IMR-90 (cell line): Measurements from ENCODE around the gene OARD1. TPM values are rescaled to one million over a fixed set of nuclear protein-coding genes. Genes with fewer than 3 reads are reported as not detected.

Experiments
- ATAC-seq: fragments of 200-7000 bp; cut with Tn5 transposase; 2 replicates; pipeline ENCODE4 v1.9.1; 2020; ENCODE audit warnings: low read depth, mild to moderate bottlenecking, moderate library complexity
- BruUV-seq: library from RNA; stranded (reverse); fragments of 400-500 nt; replicated peaks from 2 replicates; lab custom pipeline; 2021; lab: Mats Ljungman, UMichigan
- CTCF ChIA-PET: fragments of 300-600 bp; formaldehyde crosslinking; extraction: SDS; loops from one replicate; lab custom pipeline; 2021; ENCODE audit warnings: antibody characterized with exemption; lab: Yijun Ruan, JAX
- POLR2A ChIA-PET: fragments of 300-600 bp; sonication (Branson Sonifier 250); formaldehyde crosslinking; loops from one replicate; lab custom pipeline; 2022; ENCODE audit warnings: antibody characterized with exemption; ENCODE audit not compliant: unreplicated experiment; lab: Charles Lee
- DNase-seq: peaks from one replicate; pipeline ENCODE4 v3.0.0; 2013
- H2AFZ ChIP-seq: replicated peaks from 2 replicates; pipeline ENCODE3; 2013; ENCODE audit warnings: low read length, mild to moderate bottlenecking; ENCODE audit not compliant: poor library complexity
- H2AK5ac ChIP-seq: 2 replicates; pipeline ENCODE4 v1.6.1; 2013; ENCODE audit warnings: low read depth, low read length, inconsistent platforms
- H2AK9ac ChIP-seq: replicated peaks from 2 replicates; pipeline ENCODE3; 2013; ENCODE audit warnings: mild to moderate bottlenecking, low read depth, low read length, moderate library complexity; ENCODE audit not compliant: poor library complexity
- H2BK120ac ChIP-seq: 2 replicates; pipeline ENCODE4 v1.6.1; 2013; ENCODE audit warnings: low read depth, low read length, inconsistent platforms
- H2BK15ac ChIP-seq: 3 replicates; pipeline ENCODE4 v1.6.1; 2013; ENCODE audit warnings: low read depth, low read length, inconsistent platforms
- H2BK20ac ChIP-seq: 2 replicates; pipeline ENCODE4 v1.6.1; 2013; ENCODE audit warnings: low read depth, mild to moderate bottlenecking, inconsistent platforms, low read length, moderate library complexity
- H2BK5ac ChIP-seq: 2 replicates; pipeline ENCODE4 v1.6.1; 2013; ENCODE audit warnings: mild to moderate bottlenecking, low read depth, low read length, inconsistent platforms; ENCODE audit not compliant: poor library complexity, severe bottlenecking
- H3K14ac ChIP-seq: replicated peaks from 2 replicates; pipeline ENCODE4 v1.6.1; 2013; ENCODE audit warnings: low read depth, low read length, inconsistent platforms
- H3K18ac ChIP-seq: 2 replicates; pipeline ENCODE4 v1.6.1; 2013; ENCODE audit warnings: low read depth, low read length, control low read depth
- H3K23ac ChIP-seq: 2 replicates; pipeline ENCODE4 v1.6.1; 2013; ENCODE audit warnings: low read depth, low read length, inconsistent platforms
- H3K27ac ChIP-seq: 2 replicates; pipeline ENCODE4 v1.5.1; 2013; ENCODE audit warnings: mild to moderate bottlenecking, control low read depth, low read length; ENCODE audit not compliant: insufficient read depth
- H3K27me3 ChIP-seq: 2 replicates; pipeline ENCODE4 v1.6.1; 2013; ENCODE audit warnings: low read length; ENCODE audit not compliant: control insufficient read depth, insufficient read depth
- H3K36me3 ChIP-seq: 2 replicates; pipeline ENCODE4 v1.6.1; 2013; ENCODE audit warnings: low read length, mixed read lengths; ENCODE audit not compliant: control insufficient read depth, insufficient read depth
- H3K4ac ChIP-seq: 2 replicates; pipeline ENCODE4 v1.6.1; 2013; ENCODE audit warnings: low read depth, low read length, inconsistent platforms
- H3K4me1 ChIP-seq: 2 replicates; pipeline ENCODE4 v1.6.1; 2013; ENCODE audit warnings: low read length, mixed read lengths; ENCODE audit not compliant: control insufficient read depth, insufficient read depth
- H3K4me2 ChIP-seq: 2 replicates; pipeline ENCODE4 v1.6.1; 2013; ENCODE audit warnings: low read depth, mild to moderate bottlenecking, control low read depth, low read length, moderate library complexity
- H3K4me3 ChIP-seq: 2 replicates; pipeline ENCODE4 v1.5.1; 2013; ENCODE audit warnings: low read depth, mild to moderate bottlenecking, control low read depth, low read length, moderate library complexity; ENCODE audit not compliant: insufficient read depth
- H3K56ac ChIP-seq: 2 replicates; pipeline ENCODE4 v1.6.1; 2013; ENCODE audit warnings: low read length, inconsistent platforms; ENCODE audit not compliant: insufficient read depth; ENCODE audit errors: extremely low read depth
- H3K79me1 ChIP-seq, 2 experiments: 2 replicates each; pipeline ENCODE4 v1.6.1; 2013; ENCODE audit warnings: low read length in 2 of 2, inconsistent platforms in 1 of 2, low read depth in 1 of 2
- H3K9ac ChIP-seq: 2 replicates; pipeline ENCODE4 v1.6.1; 2013; ENCODE audit warnings: low read depth, low read length, control low read depth
- H3K9me1 ChIP-seq: 2 replicates; pipeline ENCODE4 v1.6.1; 2013; ENCODE audit warnings: low read length, inconsistent platforms; ENCODE audit not compliant: insufficient read depth
- H3K9me3 ChIP-seq: 2 replicates; pipeline ENCODE4 v1.6.1; 2013; ENCODE audit warnings: low read length; ENCODE audit not compliant: control insufficient read depth, insufficient read depth
- H4K20me1 ChIP-seq: 2 replicates; pipeline ENCODE4 v1.6.1; 2013; ENCODE audit warnings: low read length, inconsistent platforms; ENCODE audit not compliant: insufficient read depth
- H4K5ac ChIP-seq: 2 replicates; pipeline ENCODE4 v1.6.1; 2013; ENCODE audit warnings: mild to moderate bottlenecking, low read depth, low read length, control low read depth
- H4K8ac ChIP-seq, 2 experiments: 2 replicates each; pipeline ENCODE4 v1.6.1; 2013; ENCODE audit warnings: low read depth in 2 of 2, low read length in 2 of 2, control low read depth in 1 of 2, inconsistent platforms in 1 of 2
- H4K91ac ChIP-seq: 2 replicates; pipeline ENCODE4 v1.6.1; 2013; ENCODE audit warnings: low read depth, low read length, inconsistent platforms; ENCODE audit not compliant: insufficient read depth
- MAFK ChIP-seq: IDR thresholded peaks from 2 replicates; pipeline ENCODE4 v1.6.1; 2012; ENCODE audit warnings: low read depth, low read length, improper control_type of control experiment
- RAD21 ChIP-seq: IDR thresholded peaks from 2 replicates; pipeline ENCODE4 v1.6.1; 2012; ENCODE audit warnings: low read length, improper control_type of control experiment
- RCOR1 ChIP-seq: IDR thresholded peaks from 2 replicates; pipeline ENCODE4 v1.6.1; 2012; ENCODE audit warnings: mild to moderate bottlenecking, low read length, improper control_type of control experiment; ENCODE audit not compliant: insufficient replicate concordance
- WGBS, 2 experiments: methylation state at CpG; one replicate each; pipeline versions ENCODE4 v1.1.5 to v1.1.7; 2013; ENCODE audit warnings: missing lambda C conversion rate in 2 of 2; ENCODE audit not compliant: insufficient read length in 1 of 2; ENCODE audit errors: extremely low coverage in 2 of 2; 5-methylcytosine and 5-hydroxymethylcytosine counted together
- dilution Hi-C: fragments of 300-500 bp; cut with HindIII; formaldehyde crosslinking; loops from one replicate; pipeline ENCODE4 v1.14.3; 2018; ENCODE audit warnings: low sequenced_read_pairs; ENCODE audit not compliant: unreplicated experiment
- in situ Hi-C: fragments of 300-500 bp; cut with MboI; formaldehyde crosslinking; loops from 3 replicates; pipeline ENCODE4 v1.14.3; 2019; ENCODE audit warnings: low sequenced_read_pairs, inconsistent platforms, mixed read lengths
- intact Hi-C: fragments of 100-400 bp; cut with micrococcal nuclease; formaldehyde crosslinking; loops from 2 replicates; pipeline ENCODE4 v1.10.0; 2022
- polyA plus RNA-seq, 3 experiments: library from polyadenylated mRNA; depleted of rRNA; stranded (reverse); fragments of >200 nt; gene quantifications; 2 replicates each; pipeline ENCODE4 v1.2.3, GENCODE V29; 2012; ENCODE audit warnings: low replicate concordance in 1 of 3
- total RNA-seq: library from RNA; depleted of rRNA; stranded (reverse); fragments of >200 nt; gene quantifications from 2 replicates; pipeline ENCODE4 v1.2.3, GENCODE V29; 2012

Gene OARD1
- total and polyA plus RNA-seq, 2 of the 4 experiments (the other 2 are of a cell fraction), result 2.3 to 5.5 TPM

DNA sequence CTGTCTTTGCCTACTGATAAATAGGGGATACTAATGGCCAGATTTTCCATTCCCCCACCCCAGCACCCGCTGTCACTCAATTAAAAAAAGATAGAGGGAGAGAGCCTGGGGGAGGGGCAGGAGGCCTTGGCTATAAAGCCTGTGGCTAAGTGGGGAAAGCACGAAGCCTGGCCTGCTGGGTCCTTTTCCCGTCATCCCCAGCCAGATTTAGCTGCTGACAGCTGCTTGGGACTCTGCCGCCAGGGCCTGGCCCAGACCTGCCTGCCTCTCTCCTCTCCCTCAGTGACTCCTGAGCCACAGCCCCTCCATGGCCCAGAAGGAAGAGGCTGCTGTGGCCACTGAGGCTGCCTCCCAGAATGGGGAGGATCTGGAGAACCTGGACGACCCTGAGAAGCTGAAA, 19.1 kb downstream of the OARD1 start, which contains the start of gene APOBEC2:
APOBEC2 (plus strand) TSS at position 162 of the 400 bp plus-strand sequence; CDS start at position 308, 146 bp downstream.
- H3K27me3 ChIP-seq, result peaks cover 4% of the 10 kb centered on the region; the same call in 1 of the 2 replicates
- no peak within 1 kb of the TSS for H3K56ac ChIP-seq
- no peak within 1 kb of the TSS for H4K8ac ChIP-seq
- no TSS peak for BruUV-seq
- H2BK5ac ChIP-seq, result no peak within 1 kb of the TSS
- H3K4me1 ChIP-seq, result peaks cover 5% of the 10 kb centered on the region; the same call in 1 of the 2 replicates
- ChIA-PET CTCF (interaction anchor here (0.6 kb wide), 1 partner anchor 32 kb away, joined by 3 read pairs; no protein-coding TSS in a partner anchor), POLR2A (no interaction called here)
- H2BK120ac ChIP-seq, result no peak within 1 kb of the TSS
- H3K27ac ChIP-seq, result no peak within 1 kb of the TSS
- WGBS, 2 experiments, result no CpG with 5 or more reads among the region's 5 CpGs
- TF ChIP-seq MAFK (no peak), RCOR1 (no peak), RAD21 (no peak)
- dilution Hi-C loops, result no loop called here
- H3K9ac ChIP-seq, result no peak within 1 kb of the TSS
- H4K20me1 ChIP-seq, result no peaks in the 10 kb centered on the region
- H4K5ac ChIP-seq, result no peak within 1 kb of the TSS
- no peak within 1 kb of the TSS for H2BK20ac ChIP-seq
- intact Hi-C loops, result no loop called here
- H3K18ac ChIP-seq, result no peak within 1 kb of the TSS
- in situ Hi-C loops, result no loop called here
- ATAC-seq, result no peak
- H4K91ac ChIP-seq, result no peak within 1 kb of the TSS
- H3K4me3 ChIP-seq, result no peak within 1 kb of the TSS
- no peaks in the 10 kb centered on the region for H3K36me3 ChIP-seq
- H3K79me1 ChIP-seq, result no peaks in the 10 kb centered on the region
- H2AK5ac ChIP-seq, result no peak within 1 kb of the TSS
- H3K23ac ChIP-seq, result no peak within 1 kb of the TSS
- no peak within 1 kb of the TSS for H2AK9ac ChIP-seq
- no peak within 1 kb of the TSS for H3K4me2 ChIP-seq
- H3K4ac ChIP-seq, result no peak within 1 kb of the TSS
- no peak within 1 kb of the TSS for H2BK15ac ChIP-seq
- H2AFZ ChIP-seq, result no peak within 1 kb of the TSS
- H3K9me1 ChIP-seq, result 0 out of 2 replicates have a peak, but pooled peaks cover 4% of the 10 kb centered on the region
- DNase-seq, result no peak
- H3K14ac ChIP-seq, result no peak within 1 kb of the TSS
- H3K9me3 ChIP-seq, result no peaks in the 10 kb centered on the region
